Stimulated activated effector memory CD8-positive, alpha-beta T cell treated with anti-CD3 and anti-CD28 coated beads, Interleukin-12 subunit alpha, Interleukin-12 subunit beta, amount 100 ng/mL, for 72 hours (primary cell): ENCODE data around the gene RFC1.

Experiments
- ATAC-seq: fragments of 150-1000 bp; cut with Tn5 transposase; 2 replicates; pipeline ENCODE4 v1.10.0; 2021
- DNase-seq, 2 donors: peaks; one replicate each; pipeline ENCODE4 v3.0.0; 2021 to 2022; ENCODE audit warnings: low spot score in 2 of 2
- H3K27ac Mint-ChIP-seq: one replicate; pipeline ENCODE4 v1.8.0; 2022; ENCODE audit warnings: mild to moderate bottlenecking, mixed read lengths
- H3K36me3 Mint-ChIP-seq: one replicate; pipeline ENCODE4 v1.8.0; 2022; ENCODE audit warnings: mild to moderate bottlenecking, mixed read lengths
- H3K4me1 Mint-ChIP-seq: one replicate; pipeline ENCODE4 v1.8.0; 2022; ENCODE audit warnings: mixed read lengths
- H3K4me3 Mint-ChIP-seq: one replicate; pipeline ENCODE4 v1.8.0; 2022; ENCODE audit warnings: mild to moderate bottlenecking, mixed read lengths
- H3K9me3 Mint-ChIP-seq: one replicate; pipeline ENCODE4 v1.8.0; 2022; ENCODE audit warnings: mixed read lengths

The RFC1 gene

DNA sequence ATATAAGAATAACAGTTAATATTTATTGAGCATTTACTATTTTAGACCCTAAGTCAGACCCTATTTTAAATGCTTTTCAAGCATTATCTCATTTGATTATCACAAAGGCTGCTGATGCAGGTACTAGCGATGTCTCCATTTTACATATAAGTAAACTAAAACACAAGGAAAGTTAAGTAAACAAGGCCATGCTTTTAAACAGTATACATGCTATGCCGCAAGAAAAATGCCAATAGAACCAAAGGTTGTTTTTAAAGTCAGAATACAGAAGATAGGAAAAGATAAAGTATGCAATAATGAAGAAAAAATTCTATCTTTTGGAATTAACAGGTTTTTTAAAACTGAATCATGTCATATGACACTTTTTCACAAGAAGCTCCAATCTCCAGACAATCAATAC is 26.2 kb downstream of the RFC1 start:
- DNase-seq = no peak
- H3K4me3 Mint-ChIP-seq = no peak overlapping the region

DNA sequence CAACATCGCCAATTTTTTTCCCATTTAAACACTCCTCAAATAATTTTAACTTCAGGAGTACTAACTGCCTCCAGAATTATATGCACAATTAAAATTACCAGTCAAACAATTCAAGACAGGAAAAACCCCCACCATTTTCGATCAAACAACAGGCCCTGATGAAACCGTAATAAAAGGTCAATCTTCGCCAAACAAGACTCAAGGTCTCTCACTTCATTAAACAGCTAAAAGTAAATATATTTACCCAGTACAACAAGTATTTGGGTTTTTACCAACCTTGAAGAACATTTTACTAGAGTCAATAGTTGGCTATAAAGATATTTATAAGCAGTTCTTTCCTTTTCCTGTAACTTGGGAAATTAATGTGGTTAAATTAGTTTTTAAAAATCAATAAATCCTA is 28.3 kb downstream of the RFC1 start:
- Mint-ChIP-seq H3K36me3 (peaks cover 52% of the 10 kb centered on the region), H3K4me1 (peaks cover 6% of the 10 kb centered on the region), H3K27ac (no peak overlapping the region), H3K9me3 (no peaks in the 10 kb centered on the region), H3K4me3 (no peak overlapping the region)
- no peak for ATAC-seq
- DNase-seq = no peak

More for the DNA sequence above, 26.2 kb downstream of the RFC1 start:
- ATAC-seq = no peak
- H3K27ac Mint-ChIP-seq = no peak overlapping the region
- no peaks in the 10 kb centered on the region for H3K9me3 Mint-ChIP-seq
- peaks cover 68% of the 10 kb centered on the region for H3K36me3 Mint-ChIP-seq
- H3K4me1 Mint-ChIP-seq = peaks cover 6% of the 10 kb centered on the region

DNA sequence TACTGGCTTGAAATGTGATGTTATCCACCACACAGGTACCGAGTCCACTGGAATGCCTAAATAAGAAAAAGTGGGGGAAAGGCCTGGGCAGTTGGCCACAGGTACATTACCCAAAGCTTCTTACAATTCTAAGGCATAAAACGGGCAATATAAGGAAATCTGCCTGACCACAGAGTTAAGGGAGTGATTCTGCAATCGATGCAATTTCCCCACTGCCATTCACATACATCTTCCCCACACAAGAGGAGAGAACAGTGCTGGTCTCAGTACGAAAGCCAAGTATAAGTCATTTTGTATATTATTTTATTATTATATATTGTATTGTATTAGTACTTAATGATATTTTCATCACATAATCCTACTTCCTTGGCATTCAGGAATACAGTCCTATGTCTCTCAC is 30.6 kb downstream of the RFC1 start:
- H3K36me3 Mint-ChIP-seq = peaks cover 30% of the 10 kb centered on the region
- ATAC-seq (no peak), DNase-seq (no peak)
- peaks cover 11% of the 10 kb centered on the region for H3K4me1 Mint-ChIP-seq
- H3K4me3 Mint-ChIP-seq = no peak overlapping the region
- H3K27ac Mint-ChIP-seq = no peak overlapping the region
- no peaks in the 10 kb centered on the region for H3K9me3 Mint-ChIP-seq

DNA sequence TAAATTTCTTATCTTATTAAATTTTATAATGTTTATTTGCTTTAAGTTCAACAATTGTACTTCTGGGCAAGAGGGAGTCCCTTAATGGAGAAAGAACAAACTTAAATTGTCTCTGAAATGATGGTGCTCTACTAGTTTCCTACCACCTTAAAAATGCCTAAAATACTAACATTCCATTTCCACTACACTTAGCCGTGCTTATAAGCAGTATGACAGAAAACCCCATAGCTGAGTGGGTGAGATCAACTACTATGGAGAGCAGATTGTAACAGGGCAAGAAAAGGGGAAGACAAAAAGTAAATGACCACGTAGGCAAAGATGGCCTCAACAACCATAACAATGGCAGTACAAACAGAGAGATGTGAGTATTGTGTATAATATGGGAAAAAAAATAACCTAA is 35.0 kb downstream of the RFC1 start:
- H3K36me3 Mint-ChIP-seq = peaks cover 10% of the 10 kb centered on the region
- peaks cover 19% of the 10 kb centered on the region for H3K4me1 Mint-ChIP-seq
- no peak overlapping the region for H3K4me3 Mint-ChIP-seq
- H3K27ac Mint-ChIP-seq = no peak overlapping the region
- no peak for DNase-seq
- no peak for ATAC-seq
- no peaks in the 10 kb centered on the region for H3K9me3 Mint-ChIP-seq

DNA sequence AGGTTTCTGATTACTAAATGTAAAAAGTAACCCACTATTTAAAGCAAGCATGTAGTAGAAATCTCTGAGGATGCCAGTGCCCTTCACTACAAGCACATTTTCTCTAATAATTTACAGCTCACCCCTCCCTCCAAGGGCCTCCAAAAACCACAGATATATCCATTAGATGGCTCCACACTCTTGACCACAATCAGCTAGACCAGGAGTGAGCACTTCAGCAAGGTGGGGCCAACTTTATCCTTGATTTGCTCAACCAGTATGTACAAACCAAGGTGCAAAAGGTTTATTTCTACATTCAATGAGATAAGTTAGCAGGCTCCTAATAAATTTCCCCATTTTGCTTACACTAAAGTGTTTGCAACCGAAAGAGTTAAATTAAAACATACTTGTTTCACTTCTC is 35.8 kb downstream of the RFC1 start:
- peaks cover 14% of the 10 kb centered on the region for H3K4me1 Mint-ChIP-seq
- no peak for ATAC-seq
- peaks cover 5% of the 10 kb centered on the region for H3K36me3 Mint-ChIP-seq
- no peaks in the 10 kb centered on the region for H3K9me3 Mint-ChIP-seq
- no peak overlapping the region for H3K4me3 Mint-ChIP-seq
- DNase-seq = no peak
- no peak overlapping the region for H3K27ac Mint-ChIP-seq

DNA sequence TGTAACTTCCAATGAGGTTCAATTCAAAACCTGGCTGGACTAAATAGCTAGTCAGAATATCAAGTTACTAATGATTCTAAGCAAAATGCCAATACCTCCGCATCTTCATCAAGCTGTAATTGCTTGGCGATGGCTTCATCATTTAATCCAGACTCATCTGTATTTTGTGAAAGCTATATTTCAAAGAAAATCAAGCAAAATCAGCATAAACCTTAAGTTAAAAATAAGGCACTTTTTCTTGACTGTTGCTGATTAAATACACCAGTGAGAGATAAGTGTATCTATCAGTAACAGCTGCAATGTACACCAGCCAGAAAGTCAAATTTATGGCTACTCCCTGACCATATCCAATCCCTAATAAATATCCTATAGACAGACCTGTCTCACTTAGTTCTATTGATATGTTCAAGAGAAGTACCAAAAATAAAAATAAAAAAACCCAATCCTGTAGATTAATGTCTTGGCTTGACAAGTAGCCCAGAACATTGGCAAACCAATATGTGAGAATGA is 39.6 kb downstream of the RFC1 start:
- ATAC-seq (no peak), DNase-seq (no peak)
- Mint-ChIP-seq H3K36me3 (no peaks in the 10 kb centered on the region), H3K9me3 (no peaks in the 10 kb centered on the region), H3K4me3 (no peak overlapping the region), H3K4me1 (peaks cover 9% of the 10 kb centered on the region), H3K27ac (no peak overlapping the region)

DNA sequence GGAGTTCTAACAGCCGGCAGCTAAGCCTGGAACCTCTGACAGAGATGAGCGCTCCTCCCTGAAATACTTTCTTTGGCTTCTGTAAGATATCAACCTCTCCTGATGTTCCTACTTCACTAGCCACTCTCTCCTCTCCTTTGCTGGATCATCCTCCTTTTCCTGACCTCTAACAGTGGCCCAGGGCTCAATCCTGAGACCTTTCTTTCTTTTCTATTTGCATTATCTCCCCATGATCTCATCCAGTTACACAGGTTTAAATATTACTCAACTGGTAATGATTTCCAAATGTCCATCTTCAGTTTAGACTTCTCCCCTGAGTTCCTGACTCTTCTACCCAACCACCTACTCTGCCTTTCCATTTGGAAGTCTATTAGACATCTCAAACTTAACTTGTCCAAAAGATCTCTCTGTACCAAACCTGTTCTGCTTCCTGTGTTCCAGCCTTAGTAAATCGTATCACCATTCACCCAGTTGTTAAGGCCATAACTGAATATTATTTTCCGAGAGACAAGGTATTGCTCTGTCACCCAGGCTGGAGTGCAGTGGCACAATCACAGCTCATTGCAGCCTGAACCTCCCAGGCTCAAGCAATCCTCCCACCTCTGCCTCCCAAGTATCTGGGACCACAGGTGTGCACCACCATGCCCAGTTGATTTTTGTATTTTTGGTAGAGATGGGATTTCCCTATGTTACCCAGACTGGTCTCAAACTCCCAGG is 41.1 kb downstream of the RFC1 start:
- peak overlapping the region; percentile 2 for H3K27ac Mint-ChIP-seq
- ATAC-seq (no peak), DNase-seq (no peak)
- H3K9me3 Mint-ChIP-seq = no peaks in the 10 kb centered on the region
- H3K4me1 Mint-ChIP-seq = peaks cover 9% of the 10 kb centered on the region
- H3K4me3 Mint-ChIP-seq = no peak overlapping the region
- H3K36me3 Mint-ChIP-seq = no peaks in the 10 kb centered on the region

DNA sequence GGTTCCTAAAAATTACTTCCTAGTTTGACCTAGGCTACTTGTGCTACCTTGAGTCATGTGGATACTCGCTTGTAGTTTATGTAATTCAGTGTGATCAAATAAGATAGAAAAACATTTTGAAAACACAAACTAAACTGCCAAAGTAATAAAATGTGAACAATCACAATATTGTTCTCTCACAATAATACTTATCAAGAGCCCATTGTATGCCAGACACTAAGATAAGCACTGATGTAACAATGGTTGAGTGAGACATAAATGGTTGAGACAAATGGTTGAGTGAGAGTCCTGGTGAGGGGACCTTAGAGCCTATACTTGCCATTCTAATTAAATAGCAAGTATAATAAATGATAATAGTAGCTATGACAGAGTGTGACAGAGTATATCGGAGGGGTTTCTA is 41.7 kb downstream of the RFC1 start:
- H3K4me1 Mint-ChIP-seq = peaks cover 9% of the 10 kb centered on the region
- H3K4me3 Mint-ChIP-seq = no peak overlapping the region
- peak overlapping the region; percentile 52 for H3K27ac Mint-ChIP-seq
- no peaks in the 10 kb centered on the region for H3K9me3 Mint-ChIP-seq
- no peak for ATAC-seq
- H3K36me3 Mint-ChIP-seq = no peaks in the 10 kb centered on the region
- DNase-seq = no peak

DNA sequence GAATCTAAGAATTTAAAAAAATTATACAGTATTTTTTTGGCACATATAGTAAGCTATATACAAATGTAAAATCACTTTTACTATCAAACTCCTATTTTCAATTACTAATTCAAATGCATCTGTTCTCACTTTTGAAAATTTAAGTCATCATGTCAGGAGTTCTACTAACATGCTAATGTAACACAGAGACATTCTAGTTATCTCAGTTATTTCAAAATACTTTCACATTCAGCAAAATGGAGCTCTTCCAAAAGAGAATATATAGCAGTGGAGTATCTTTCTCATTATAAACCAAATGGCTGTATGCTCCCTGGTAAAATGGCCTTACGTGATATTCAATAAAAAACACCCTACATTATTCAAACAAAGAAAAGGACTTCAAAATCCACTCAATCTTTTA is 42.3 kb downstream of the RFC1 start:
- Mint-ChIP-seq H3K4me3 (no peak overlapping the region), H3K9me3 (no peaks in the 10 kb centered on the region), H3K4me1 (peaks cover 8% of the 10 kb centered on the region), H3K36me3 (no peaks in the 10 kb centered on the region), H3K27ac (peak overlapping the region; percentile 52)
- ATAC-seq (no peak), DNase-seq (no peak)

DNA sequence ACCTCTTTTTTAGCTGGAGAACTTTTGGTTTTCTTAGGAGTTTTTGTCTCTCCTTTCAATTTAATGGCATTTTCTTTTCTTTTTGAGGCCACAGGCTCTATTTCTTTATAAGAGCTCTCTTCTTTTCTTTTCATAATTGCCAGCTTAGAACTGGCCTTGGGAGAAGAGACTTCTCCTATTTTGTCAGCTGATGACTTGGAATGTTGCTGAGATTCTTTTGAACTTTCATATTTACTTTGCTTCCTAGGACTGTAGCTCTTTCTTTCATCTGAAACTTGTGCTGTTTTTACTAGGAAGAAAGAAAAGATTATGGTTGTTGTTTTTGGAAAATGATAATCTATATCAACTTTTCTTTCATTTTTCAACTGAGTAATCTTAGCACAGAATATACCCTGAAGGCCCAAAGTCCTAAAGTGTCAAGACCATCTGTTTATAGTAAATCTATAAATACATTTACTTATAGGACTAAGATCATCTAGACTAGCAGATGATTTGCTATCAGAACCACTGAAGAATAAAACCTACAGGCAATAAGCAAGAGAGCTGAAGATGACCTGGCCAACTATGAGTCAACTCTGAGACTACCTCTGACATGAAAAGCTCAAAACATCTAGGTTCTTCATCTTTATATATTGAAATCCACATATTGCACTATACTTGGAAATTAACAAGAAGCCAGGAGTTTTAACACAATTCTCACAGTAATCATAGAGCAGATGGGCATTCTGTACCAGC is 45.6 kb downstream of the RFC1 start:
- DNase-seq (no peak), ATAC-seq (no peak)
- Mint-ChIP-seq H3K4me3 (no peak overlapping the region), H3K4me1 (no peaks in the 10 kb centered on the region), H3K9me3 (no peaks in the 10 kb centered on the region), H3K36me3 (no peaks in the 10 kb centered on the region), H3K27ac (no peak overlapping the region)

DNA sequence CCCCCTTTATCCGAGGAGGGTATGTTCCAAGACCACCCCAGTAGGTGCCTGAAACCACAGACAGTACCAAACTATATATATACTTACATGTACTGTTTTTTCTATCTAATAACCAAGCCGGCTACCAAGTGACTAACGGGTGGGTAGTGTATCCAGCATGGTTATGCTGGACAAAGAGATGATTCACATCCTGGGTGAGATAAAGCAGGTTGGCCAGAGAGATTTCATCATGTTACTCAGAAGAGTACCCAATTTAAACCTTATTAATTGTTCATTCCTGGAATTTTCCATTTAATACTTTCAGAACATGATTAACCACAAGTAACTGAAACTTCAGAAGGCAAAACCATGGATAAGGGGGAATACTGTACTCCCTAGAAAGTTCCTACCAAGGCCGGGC is 46.5 kb downstream of the RFC1 start:
- Mint-ChIP-seq H3K36me3 (no peaks in the 10 kb centered on the region), H3K27ac (no peak overlapping the region), H3K4me3 (no peak overlapping the region), H3K9me3 (no peaks in the 10 kb centered on the region), H3K4me1 (no peaks in the 10 kb centered on the region)
- ATAC-seq (no peak), DNase-seq (no peak)

DNA sequence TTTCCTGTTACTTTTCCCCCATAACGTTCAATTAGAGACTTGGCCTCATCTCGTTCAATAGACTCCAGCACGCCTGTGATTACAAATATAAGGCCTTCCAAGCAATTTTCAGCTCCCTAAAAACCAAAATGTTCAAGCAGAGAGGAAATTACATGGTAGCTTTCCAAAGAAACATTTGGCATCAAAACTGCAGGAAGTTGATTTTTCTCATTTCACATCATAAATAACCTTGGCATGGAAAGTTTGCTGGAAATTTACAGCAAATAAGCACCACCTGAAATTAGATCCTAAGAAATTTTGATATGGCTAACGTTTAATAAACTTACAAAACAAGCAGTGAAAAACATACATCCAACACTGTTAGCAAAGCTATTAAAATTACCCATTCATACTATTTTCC is 53.3 kb downstream of the RFC1 start:
- ATAC-seq (no peak), DNase-seq (no peak)
- no peak overlapping the region for H3K27ac Mint-ChIP-seq
- H3K36me3 Mint-ChIP-seq = peaks cover 59% of the 10 kb centered on the region
- H3K9me3 Mint-ChIP-seq = no peaks in the 10 kb centered on the region
- H3K4me3 Mint-ChIP-seq = no peak overlapping the region
- H3K4me1 Mint-ChIP-seq = no peaks in the 10 kb centered on the region

DNA sequence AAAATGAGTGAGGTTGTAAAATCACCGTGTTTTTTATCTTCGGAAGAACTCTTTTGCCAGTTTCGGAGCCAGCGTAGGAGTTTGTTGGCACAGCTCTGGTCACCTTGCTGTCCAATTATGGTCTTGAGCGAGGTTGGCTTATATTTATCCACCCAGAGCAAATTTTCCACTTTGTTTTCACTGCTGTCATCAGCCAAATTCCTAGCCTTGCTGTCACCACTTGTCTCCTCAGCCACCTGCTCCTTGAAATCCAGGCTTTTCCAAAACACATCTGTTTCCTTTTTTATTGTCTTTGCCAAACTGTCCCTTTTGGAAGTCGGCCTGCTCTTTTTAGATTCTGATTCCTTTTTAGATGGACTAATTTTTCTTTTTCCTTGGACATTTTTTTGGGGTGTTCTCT is 57.6 kb downstream of the RFC1 start:
- Mint-ChIP-seq H3K36me3 (peaks cover 100% of the 10 kb centered on the region), H3K4me1 (no peaks in the 10 kb centered on the region), H3K9me3 (no peaks in the 10 kb centered on the region), H3K27ac (peak overlapping the region; percentile 8), H3K4me3 (no peak overlapping the region)
- no peak for DNase-seq
- no peak for ATAC-seq

DNA sequence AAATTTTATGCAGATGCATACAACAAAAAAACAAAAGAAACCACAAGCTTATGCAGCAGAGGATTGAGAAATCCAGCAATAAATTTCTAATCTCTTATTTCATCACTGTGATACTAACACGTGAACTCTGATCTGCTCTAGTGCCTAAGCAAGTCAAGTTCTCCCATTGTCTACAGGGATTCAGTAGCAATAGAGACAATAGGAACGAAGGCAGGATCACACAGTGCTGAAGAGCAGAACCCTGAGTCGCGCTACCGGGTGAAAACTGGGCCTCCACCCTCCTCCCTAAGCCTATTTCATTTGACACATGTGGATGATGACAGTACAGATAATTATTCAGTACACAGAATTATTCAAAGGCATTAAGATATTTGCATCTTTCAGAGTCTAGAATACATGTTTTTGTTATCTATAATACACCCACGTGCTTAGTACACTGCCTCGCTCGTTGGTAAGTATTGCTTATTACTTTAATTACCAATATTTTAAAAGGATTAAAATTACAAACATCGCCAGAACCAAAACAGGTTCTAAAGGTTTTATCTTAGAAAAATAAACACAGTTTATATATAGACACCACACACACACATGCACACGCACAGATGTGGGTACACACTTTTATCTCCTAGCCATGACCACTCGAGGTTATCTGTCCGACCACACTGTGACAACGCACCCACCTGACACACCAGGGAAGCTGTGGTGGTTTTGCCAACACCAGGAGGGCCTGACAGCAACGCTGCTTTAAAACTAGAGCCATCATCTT is 60.1 kb downstream of the RFC1 start:
- Mint-ChIP-seq H3K9me3 (no peaks in the 10 kb centered on the region), H3K27ac (peak overlapping the region; percentile 75), H3K4me1 (no peaks in the 10 kb centered on the region), H3K4me3 (no peak overlapping the region), H3K36me3 (peaks cover 100% of the 10 kb centered on the region)
- DNase-seq (no peak), ATAC-seq (no peak)

DNA sequence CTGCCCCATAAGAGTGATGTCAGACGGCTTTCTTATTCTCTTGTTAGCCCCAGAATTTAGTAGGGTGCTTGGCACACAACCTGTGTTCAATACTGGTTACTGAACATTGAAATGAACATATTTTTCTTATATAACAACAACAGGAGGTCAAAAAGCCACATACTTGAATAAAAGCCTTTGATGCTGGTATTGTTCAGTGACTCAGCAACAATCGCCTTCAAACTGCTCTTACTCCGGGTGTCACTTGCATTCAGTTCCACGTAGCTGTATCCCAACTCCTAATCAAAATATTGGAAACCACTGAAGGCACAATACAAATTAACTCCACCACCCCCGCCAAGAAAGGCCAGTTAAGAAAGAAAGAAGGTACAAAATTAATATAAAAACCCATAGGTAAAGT is 61.5 kb downstream of the RFC1 start:
- DNase-seq (no peak), ATAC-seq (no peak)
- H3K27ac Mint-ChIP-seq = no peak overlapping the region
- no peak overlapping the region for H3K4me3 Mint-ChIP-seq
- H3K36me3 Mint-ChIP-seq = peaks cover 100% of the 10 kb centered on the region
- no peaks in the 10 kb centered on the region for H3K4me1 Mint-ChIP-seq
- no peaks in the 10 kb centered on the region for H3K9me3 Mint-ChIP-seq
